COR-L47 (cell line): ENCODE data around the gene CYP2A6.
"Not testable (repeated sequence)": the region's sequence is repeated elsewhere in the genome, so short reads cannot be mapped to it uniquely, and the experiment has no call there.

Experiments used
- DNase-seq: peaks from one replicate; lab custom pipeline; 2025; lab: John Stamatoyannopoulos, UW

Gene CYP2A6

GRCh38 chr19:40843653-40844052, 6.6 kb downstream of the CYP2A6 start:
- not testable (repeated sequence) for DNase-seq

DNA sequence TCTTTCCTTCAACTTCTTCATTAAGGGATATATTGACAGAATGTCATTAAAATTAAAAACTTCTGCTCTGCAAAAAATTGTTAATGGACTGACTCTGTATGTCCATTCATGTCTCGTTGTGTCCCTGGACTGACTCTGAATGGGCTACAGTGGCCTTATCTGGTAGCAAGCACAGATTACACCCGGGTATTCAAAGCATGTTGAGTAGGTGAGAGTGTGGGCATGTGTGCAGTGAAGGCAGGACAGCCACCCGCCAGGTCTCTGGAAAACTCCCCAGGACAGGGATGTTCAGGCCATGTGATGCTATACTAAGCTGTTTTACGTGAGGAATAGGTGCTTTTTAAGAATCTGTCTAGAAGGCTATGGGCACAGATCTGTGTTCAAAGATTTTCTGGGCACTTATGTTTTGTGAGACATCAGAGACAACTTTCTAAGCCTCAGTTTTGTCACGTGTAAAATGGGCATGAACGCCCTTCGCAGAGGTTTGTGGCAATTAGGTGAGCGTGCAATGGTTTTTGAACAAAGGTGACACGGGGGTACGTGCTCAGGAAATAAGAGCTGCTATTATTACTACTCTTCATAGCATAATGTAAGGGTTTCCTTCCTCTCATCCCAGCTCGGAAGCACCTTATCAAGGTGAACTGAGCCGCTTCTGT, 7.1 kb downstream of the CYP2A6 start:
- DNase-seq, result not testable (repeated sequence)

DNA sequence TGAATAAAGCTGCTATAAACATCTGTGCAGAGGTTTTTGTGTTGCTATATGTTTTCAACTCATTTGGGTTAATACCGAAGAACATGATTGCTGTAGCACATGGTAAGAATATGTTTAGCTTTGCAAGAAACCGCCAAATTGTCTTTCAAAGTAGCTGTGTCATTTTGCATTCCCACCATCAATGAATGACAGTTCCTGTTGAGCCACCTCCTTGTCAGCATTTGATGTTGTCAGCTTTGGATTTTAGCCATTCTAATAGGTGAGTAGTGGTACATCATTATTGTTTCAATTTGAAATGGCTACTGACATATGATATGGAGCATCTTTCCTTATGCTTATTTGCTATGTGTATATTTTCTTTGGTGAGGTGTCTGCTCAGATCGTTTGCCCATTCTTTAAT, 8.2 kb downstream of the CYP2A6 start:
- not testable (repeated sequence) for DNase-seq

GRCh38 chr19:40838477-40838876, 11.8 kb downstream of the CYP2A6 start:
- not testable (repeated sequence) for DNase-seq

- DNase-seq, result no peak
Measured at GRCh38 chr19:40836754-40837429, 13.4 kb downstream of the CYP2A6 start.

- DNase-seq, result not testable (repeated sequence)
Measured at GRCh38 chr19:40833728-40834533, 16.3 kb downstream of the CYP2A6 start.

GRCh38 chr19:40832431-40832790, 17.8 kb downstream of the CYP2A6 start:
- not testable (repeated sequence) for DNase-seq

DNA sequence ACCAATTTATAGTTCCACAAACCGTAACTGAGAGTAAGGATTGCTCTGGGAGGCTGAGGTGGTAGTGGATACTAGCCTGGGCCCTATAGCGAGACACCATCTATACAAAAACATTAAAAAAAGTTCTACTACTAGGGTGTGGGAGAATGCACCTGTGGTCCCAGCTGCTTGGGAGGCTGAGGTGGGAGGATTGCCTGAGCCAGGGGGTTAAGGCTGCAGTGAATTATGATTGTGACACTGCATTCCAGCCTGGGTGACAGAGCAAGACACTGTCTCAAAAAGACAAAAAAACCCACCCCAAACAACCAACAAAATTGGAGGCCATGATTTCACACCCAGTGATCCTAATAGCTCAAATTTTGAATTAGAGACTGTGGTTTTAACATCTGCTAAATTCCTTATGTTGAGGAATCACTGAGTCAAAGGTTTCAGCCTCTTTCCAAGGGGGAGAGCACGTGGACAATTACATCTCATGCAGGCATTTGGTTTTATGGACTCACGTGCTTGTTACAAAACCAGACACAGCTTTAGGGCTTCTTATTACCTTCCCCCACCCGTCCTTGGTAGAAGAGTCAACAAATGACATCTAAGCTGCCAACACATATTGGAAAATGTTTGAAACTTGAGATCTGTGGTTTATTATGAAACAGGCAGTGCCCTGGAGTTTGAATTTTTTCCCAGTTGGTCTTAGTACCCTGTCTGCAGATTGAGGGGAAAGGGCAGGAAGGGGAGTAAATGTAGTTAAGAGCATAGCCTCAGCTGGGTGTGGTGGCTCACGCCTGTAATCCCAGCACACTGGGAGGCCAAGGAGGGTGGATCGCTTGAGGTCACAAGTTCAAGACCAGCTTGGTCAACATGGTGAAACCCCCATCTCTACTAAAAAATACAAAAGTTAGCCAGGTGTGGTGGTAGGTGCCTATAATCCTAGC, 18.5 kb downstream of the CYP2A6 start:
- no peak for DNase-seq

DNA sequence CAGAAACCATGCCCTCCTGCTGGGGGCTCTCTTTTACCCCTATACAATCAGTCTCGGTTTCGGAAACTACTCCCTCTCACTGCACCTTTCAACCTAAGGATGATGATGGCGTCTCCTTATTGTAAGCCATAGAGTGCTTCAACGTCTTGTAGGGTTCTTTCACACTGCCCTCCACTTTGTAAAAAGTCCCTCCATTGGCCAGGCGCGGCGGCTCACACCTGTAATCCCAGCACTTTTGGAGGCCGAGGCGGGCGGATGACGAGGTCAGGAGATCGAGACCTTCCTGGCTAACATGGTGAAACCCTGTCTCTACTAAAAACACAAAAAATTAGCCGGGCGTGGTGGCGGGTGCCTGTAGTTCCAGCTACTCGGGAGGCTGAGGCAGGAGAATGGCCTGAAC, 19.5 kb downstream of the CYP2A6 start:
- not testable (repeated sequence) for DNase-seq

- DNase-seq, result no peak
Measured at GRCh38 chr19:40829205-40829604, 21.0 kb downstream of the CYP2A6 start.

DNA sequence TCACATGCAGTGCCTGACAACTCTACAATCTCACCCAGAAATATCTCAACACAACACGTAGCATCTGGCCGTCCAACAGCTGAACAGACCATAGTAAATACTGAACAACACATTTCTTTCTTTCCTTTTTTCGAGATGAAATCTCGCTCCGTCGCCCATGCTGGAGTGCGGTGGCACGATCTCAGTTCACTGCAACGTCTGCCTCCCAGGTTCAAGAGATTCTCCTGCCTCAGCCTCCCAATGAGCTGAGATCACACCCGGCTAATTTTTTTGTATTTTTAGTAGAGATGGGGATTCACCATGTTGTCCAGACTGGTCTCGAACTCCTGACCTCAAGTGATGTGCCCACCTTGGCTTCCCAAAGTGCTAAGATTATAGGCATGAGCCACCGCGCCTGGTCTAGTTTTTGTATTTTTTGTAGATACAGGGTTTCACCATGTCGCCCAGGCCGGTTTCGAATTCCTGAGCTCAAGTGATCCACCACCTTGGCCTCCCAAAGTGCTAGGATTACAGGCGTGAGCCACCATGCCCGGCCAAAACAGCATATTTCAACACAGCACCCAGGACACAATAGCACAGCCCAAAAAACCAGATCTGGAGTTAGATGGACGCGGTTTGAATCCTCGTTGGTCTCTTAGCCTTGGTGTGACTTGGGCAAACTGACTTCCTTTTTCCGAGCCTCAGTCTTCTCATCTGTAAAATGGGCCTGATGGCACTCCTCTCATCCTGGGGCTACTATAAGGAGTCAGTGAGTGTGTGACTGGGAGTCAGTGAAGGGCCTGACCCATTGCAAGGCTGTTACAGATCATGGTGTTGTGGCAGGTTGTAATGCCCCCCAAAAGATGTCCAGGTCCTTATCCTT, 22.6 kb downstream of the CYP2A6 start:
- DNase-seq, result no peak

GRCh38 chr19:40826699-40827385, 23.4 kb downstream of the CYP2A6 start:
- not testable (repeated sequence) for DNase-seq

GRCh38 chr19:40826312-40826698, 23.9 kb downstream of the CYP2A6 start:
- not testable (repeated sequence) for DNase-seq

GRCh38 chr19:40825460-40826095, 24.7 kb downstream of the CYP2A6 start:
- DNase-seq, result not testable (repeated sequence)

DNA sequence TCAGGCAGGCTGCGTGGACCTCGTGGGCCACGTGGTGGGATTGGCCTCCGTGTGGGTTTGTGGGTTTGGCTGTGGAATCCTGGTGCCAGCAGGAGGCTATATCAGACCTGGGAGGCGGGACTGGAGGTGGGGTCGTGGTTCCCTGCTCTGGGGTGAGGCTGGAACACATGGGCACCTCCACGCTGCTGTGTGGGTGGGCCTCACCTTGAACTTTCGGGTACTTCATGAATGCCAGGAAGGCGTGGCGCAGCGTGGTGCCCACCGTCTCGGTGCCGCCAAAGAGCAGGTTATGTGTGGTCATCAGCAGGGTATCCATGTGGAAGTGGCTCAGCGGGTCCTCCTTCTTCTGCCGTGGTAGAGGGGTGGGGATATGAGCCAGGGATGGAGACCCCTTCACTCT, 25.3 kb downstream of the CYP2A6 start:
- DNase-seq, result not testable (repeated sequence)

- DNase-seq, result not testable (repeated sequence)
Measured at GRCh38 chr19:40822704-40823553, 27.3 kb downstream of the CYP2A6 start.

DNA sequence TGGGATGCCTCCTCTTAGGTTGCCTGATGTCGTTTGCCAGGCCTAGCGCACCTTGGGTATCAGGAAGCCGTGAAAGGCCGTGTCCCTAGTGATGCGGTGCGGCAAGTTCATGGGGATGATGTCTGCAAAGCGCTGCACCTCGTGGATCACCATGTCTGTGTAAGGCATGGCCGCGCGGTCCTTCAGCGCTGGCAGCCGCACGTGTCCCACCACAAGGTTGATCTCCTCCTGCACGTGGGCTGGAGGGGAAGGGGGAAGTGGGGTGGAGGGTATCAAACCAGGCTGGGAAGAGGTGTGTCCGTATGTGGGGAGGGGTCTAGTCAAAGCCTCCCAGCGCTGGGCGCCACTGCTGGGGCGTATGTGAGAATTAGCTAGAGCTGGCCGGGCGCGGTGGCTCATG, 28.1 kb downstream of the CYP2A6 start:
- no peak for DNase-seq

GRCh38 chr19:40819479-40820234, 30.6 kb downstream of the CYP2A6 start:
- DNase-seq, result not testable (repeated sequence)
